Activated T-helper 1 cell treated with anti-CD3 and anti-CD28 coated beads, Interleukin-12 subunit alpha, Interleukin-12 subunit beta, Interleukin-2, Interleukin-4 antibody, amounts not matched to agents 30 ng/mL and 10 ng/mL and 1 ng/mL, durations not matched to agents 14 hours and 24 hours and 36 hours (primary cell): ENCODE measurements around the gene TDG. TPM values are rescaled to one million over a fixed set of nuclear protein-coding genes. Genes with fewer than 3 reads are reported as not detected.

Source experiments
- DNase-seq: peaks from one replicate; pipeline ENCODE4 v3.0.0; 2021; ENCODE audit warnings: low spot score
- H3K27ac Mint-ChIP-seq: one replicate; pipeline ENCODE4 v1.8.0; 2021; ENCODE audit warnings: mild to moderate bottlenecking, mixed read lengths
- H3K27me3 Mint-ChIP-seq: one replicate; pipeline ENCODE4 v1.8.0; 2022; ENCODE audit warnings: mild to moderate bottlenecking, moderate library complexity, mixed read lengths; ENCODE audit not compliant: insufficient read depth
- H3K36me3 Mint-ChIP-seq: one replicate; pipeline ENCODE4 v1.8.0; 2021; ENCODE audit warnings: low read depth, mixed read lengths
- H3K4me1 Mint-ChIP-seq: one replicate; pipeline ENCODE4 v1.8.0; 2021; ENCODE audit warnings: low read depth, mixed read lengths
- H3K4me3 Mint-ChIP-seq: one replicate; pipeline ENCODE4 v1.8.0; 2021; ENCODE audit warnings: mild to moderate bottlenecking, moderate library complexity, mixed read lengths
- H3K9me3 Mint-ChIP-seq: one replicate; pipeline ENCODE4 v1.8.0; 2021; ENCODE audit warnings: mixed read lengths
- intact Hi-C: fragments of 100-400 bp; cut with micrococcal nuclease; formaldehyde crosslinking; loops from one replicate; pipeline ENCODE4 v1.15.1; 2024
- total RNA-seq: library from RNA; stranded (reverse); gene quantifications from 2 replicates; pipeline ENCODE4 v1.2.3, GENCODE V29; 2022

The TDG gene
- total RNA-seq, 1 donor from 2014 or later: 80.4 TPM

GRCh38 chr12:103944964-103945363 is 20.7 kb upstream of the TDG start:
- no peaks in the 10 kb centered on the region for H3K27me3 Mint-ChIP-seq
- DNase-seq: no peak
- intact Hi-C loops: loop anchor here (5.0 kb wide), 1 partner anchor 37 kb away; no protein-coding TSS in a partner anchor
- no peak overlapping the region for H3K4me3 Mint-ChIP-seq
- H3K4me1 Mint-ChIP-seq: peaks cover 39% of the 10 kb centered on the region
- H3K36me3 Mint-ChIP-seq: peaks cover 85% of the 10 kb centered on the region
- H3K27ac Mint-ChIP-seq: no peak overlapping the region
- no peaks in the 10 kb centered on the region for H3K9me3 Mint-ChIP-seq

DNA sequence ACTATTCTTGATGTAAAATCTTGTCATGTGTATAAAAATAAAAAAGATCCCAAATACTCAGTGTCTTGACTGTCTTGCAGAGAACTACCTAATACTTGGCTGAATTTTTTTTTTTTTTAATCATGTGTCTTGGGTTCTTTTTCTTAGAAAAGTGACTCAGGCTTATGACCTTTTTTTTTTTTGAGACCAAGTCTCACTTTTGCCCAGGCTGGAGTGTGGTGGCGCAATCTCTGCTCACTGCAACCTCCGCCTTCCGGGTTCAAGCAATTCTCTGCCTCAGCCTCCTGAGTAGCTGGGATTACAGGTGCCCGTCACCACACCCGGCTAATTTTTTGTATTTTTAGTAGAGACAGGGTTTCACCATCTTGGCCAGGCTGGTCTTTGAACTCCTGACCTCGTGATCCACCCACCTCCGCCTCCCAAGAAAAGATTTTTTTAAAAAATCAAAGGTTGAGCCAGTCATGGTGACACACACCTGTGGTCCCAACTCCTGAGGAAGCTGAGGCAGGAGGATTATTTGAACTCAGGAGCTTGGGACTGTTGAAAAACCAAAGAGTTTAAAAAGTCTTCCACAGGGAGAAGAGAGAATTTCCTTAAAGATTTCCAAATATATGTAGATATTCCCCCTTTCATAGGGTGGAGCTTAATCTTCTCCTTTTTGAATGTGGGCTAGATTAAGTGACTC is 17.7 kb upstream of the TDG start:
- intact Hi-C loops: loop anchor here (5.0 kb wide), 1 partner anchor 34 kb away; no protein-coding TSS in a partner anchor
- no peaks in the 10 kb centered on the region for H3K9me3 Mint-ChIP-seq
- H3K4me3 Mint-ChIP-seq: no peak overlapping the region
- H3K27ac Mint-ChIP-seq: peak overlapping the region; percentile 54
- H3K27me3 Mint-ChIP-seq: no peaks in the 10 kb centered on the region
- DNase-seq: no peak
- H3K4me1 Mint-ChIP-seq: peaks cover 47% of the 10 kb centered on the region
- H3K36me3 Mint-ChIP-seq: peaks cover 74% of the 10 kb centered on the region

DNA sequence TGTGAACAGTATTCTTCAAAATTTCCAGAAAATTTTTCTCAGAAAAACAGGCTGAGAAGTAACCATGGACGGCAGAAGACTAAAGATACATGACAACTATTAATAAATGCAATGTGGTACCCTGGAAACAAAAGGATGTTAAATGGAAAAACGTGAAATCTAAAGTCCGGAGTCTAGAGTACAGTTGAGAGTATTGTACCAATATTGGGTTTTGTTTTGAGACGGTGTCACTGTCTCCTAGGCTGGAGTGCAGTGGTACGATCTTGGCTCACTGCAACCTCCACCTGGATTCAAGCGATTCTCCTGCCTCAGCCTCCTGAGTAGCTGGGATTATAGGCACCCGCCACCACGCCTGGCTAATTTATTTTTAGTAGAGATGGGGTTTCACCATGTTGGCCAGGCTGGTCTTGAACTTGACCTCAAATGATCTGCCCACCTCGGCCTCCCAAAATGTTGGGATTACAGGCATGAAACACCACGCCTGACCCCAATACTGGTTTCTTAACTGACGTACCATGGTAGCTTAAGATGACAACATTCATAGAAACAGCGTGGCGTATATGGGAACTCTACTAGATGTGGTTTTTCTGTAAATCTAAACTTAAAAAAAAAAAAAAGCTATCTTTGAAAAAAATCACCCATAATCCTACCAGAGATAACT is 16.8 kb upstream of the TDG start:
- Mint-ChIP-seq H3K36me3 (peaks cover 74% of the 10 kb centered on the region), H3K27ac (no peak overlapping the region), H3K9me3 (no peaks in the 10 kb centered on the region), H3K4me3 (no peak overlapping the region), H3K27me3 (no peaks in the 10 kb centered on the region), H3K4me1 (peaks cover 55% of the 10 kb centered on the region)
- intact Hi-C loops: loop anchor here (5.0 kb wide), 1 partner anchor 33 kb away; no protein-coding TSS in a partner anchor
- DNase-seq: no peak

DNA sequence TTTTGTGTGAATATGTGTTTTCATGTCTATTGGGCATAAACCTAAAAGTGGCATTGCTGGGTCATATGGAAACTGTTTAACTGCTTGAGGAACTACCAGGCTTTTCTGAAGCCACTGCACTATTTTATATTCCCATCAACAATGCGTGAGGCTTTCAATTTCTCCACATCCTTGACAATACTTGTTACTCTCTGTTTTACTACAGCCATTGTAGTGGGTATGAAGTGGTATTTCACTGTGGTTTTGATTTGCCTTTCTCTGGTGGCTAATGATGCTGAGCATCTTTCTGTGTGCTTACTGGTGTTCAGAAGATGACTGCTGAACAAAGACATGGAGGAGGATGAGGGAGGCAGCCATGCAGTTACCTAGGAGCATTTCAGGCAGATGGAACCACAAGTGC is 13.2 kb upstream of the TDG start:
- no peaks in the 10 kb centered on the region for H3K27me3 Mint-ChIP-seq

GRCh38 chr12:103955811-103956508 is 9.7 kb upstream of the TDG start:
- DNase-seq: no peak
- Mint-ChIP-seq H3K27ac (peak overlapping the region; percentile 72), H3K27me3 (no peaks in the 10 kb centered on the region), H3K4me3 (peak overlapping the region; percentile 100), H3K4me1 (peaks cover 61% of the 10 kb centered on the region), H3K9me3 (no peaks in the 10 kb centered on the region), H3K36me3 (peaks cover 32% of the 10 kb centered on the region)
- intact Hi-C loops: loop anchor here (2.0 to 5.0 kb wide), 6 partner anchors 77 to 1151 kb away; partner anchors contain the start of genes HCFC2, NFYB, NT5DC3 and WASHC4

More for the DNA sequence above, 13.2 kb upstream of the TDG start:
- Mint-ChIP-seq H3K27ac (peak overlapping the region; percentile 85), H3K36me3 (peaks cover 59% of the 10 kb centered on the region), H3K4me3 (peak overlapping the region; percentile 47), H3K9me3 (no peaks in the 10 kb centered on the region), H3K4me1 (peaks cover 62% of the 10 kb centered on the region)
- DNase-seq: no peak
- intact Hi-C loops: loop anchor here (1.0 kb wide), 2 partner anchors 13 to 22 kb away; partner anchors contain the start of genes HSP90B1 and TDG

GRCh38 chr12:103956509-103957027 is 9.1 kb upstream of the TDG start:
- Mint-ChIP-seq H3K9me3 (no peaks in the 10 kb centered on the region), H3K27ac (peak overlapping the region; percentile 100), H3K4me1 (peaks cover 61% of the 10 kb centered on the region), H3K27me3 (no peaks in the 10 kb centered on the region), H3K4me3 (peak overlapping the region; percentile 100), H3K36me3 (peaks cover 31% of the 10 kb centered on the region)
- intact Hi-C loops: loop anchor here (1.0 to 5.0 kb wide), 9 partner anchors 9 to 1150 kb away; partner anchors contain the start of genes HCFC2, HSP90B1, NFYB and NT5DC3
- peak; percentile 3 for DNase-seq

DNA sequence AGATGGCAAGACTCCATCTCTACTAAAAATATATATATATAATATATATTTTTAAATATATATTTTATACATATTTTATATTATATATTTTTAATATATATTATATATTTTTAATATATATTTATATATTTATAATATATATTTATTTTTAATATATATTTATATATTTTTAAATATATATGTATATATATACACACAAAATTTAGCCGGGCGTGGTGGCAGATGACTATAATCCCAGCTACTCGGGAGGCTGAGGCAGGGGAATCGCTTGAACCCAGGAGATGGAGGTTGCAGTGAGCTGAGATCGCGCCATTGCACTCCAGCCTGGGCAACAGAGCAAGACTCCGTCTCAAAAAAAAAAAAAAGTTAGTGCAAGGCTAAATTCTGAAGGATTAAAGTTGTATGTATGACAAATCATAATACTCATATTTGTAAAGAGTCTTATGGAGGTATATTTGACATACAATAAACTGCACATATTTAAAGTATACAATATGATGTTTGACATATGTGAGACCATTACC is 7.7 kb upstream of the TDG start:
- Mint-ChIP-seq H3K27ac (peak overlapping the region; percentile 100), H3K9me3 (no peaks in the 10 kb centered on the region), H3K4me1 (peaks cover 49% of the 10 kb centered on the region), H3K4me3 (peak overlapping the region; percentile 100), H3K36me3 (peaks cover 20% of the 10 kb centered on the region), H3K27me3 (no peaks in the 10 kb centered on the region)
- intact Hi-C loops: loop anchor here (1.0 to 5.0 kb wide), 9 partner anchors 7 to 1149 kb away; partner anchors contain the start of genes HCFC2, HSP90B1, NFYB and NT5DC3
- DNase-seq: no peak

GRCh38 chr12:103958621-103959020 is 7.1 kb upstream of the TDG start:
- H3K9me3 Mint-ChIP-seq: no peaks in the 10 kb centered on the region
- no peak overlapping the region for H3K27ac Mint-ChIP-seq
- peaks cover 16% of the 10 kb centered on the region for H3K36me3 Mint-ChIP-seq
- no peak overlapping the region for H3K4me3 Mint-ChIP-seq
- peaks cover 43% of the 10 kb centered on the region for H3K4me1 Mint-ChIP-seq
- intact Hi-C loops: loop anchor here (5.0 kb wide), 1 partner anchor 149 kb away; no protein-coding TSS in a partner anchor
- no peaks in the 10 kb centered on the region for H3K27me3 Mint-ChIP-seq
- no peak for DNase-seq

- DNase-seq: no peak
- Mint-ChIP-seq H3K27ac (no peak overlapping the region), H3K9me3 (no peaks in the 10 kb centered on the region), H3K27me3 (no peaks in the 10 kb centered on the region), H3K4me3 (no peak overlapping the region), H3K4me1 (peaks cover 40% of the 10 kb centered on the region), H3K36me3 (peaks cover 6% of the 10 kb centered on the region)
- intact Hi-C loops: no loop called here
These were observed 5.0 kb upstream of the TDG start for GRCh38 chr12:103960616-103961227.

DNA sequence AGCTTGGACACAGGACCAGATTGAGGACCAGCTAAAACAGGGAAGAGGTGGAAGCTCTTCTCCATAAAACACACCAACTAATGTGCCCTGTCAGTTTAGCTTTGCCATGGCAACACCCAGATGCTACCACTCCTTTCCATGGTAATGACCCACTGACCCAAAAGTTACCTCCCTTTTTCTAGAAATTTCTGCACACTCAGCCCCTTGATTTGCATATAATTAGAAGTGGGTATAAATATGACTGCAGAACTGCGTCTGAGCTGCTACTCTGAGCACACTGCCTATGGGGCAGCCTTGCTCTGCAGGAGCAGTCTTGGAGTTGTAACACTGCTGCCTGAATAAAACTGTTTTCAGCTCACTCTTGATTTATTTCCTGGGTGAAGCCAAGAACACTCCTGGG is 3.2 kb upstream of the TDG start:
- Mint-ChIP-seq H3K4me1 (peaks cover 36% of the 10 kb centered on the region), H3K36me3 (peaks cover 5% of the 10 kb centered on the region)
- intact Hi-C loops: no loop called here

GRCh38 chr12:103964805-103965204 is 867 bp upstream of the TDG start:
- no peak for DNase-seq
- Mint-ChIP-seq H3K4me3 (peak overlapping the region; percentile 98), H3K27me3 (no peaks in the 10 kb centered on the region), H3K9me3 (no peaks in the 10 kb centered on the region), H3K27ac (peak overlapping the region; percentile 99), H3K36me3 (peaks cover 17% of the 10 kb centered on the region), H3K4me1 (peaks cover 42% of the 10 kb centered on the region)
- intact Hi-C loops: loop anchor here (1.0 to 5.0 kb wide), 8 partner anchors 8 to 1262 kb away; partner anchors contain the start of genes EID3, HCFC2, HSP90B1 and NFYB

More for the DNA sequence above, 3.2 kb upstream of the TDG start:
- Mint-ChIP-seq H3K27ac (no peak overlapping the region), H3K9me3 (no peaks in the 10 kb centered on the region), H3K4me3 (no peak overlapping the region), H3K27me3 (no peaks in the 10 kb centered on the region)
- DNase-seq: no peak

- peaks cover 17% of the 10 kb centered on the region for H3K36me3 Mint-ChIP-seq
- peak overlapping the region; percentile 98 for H3K4me3 Mint-ChIP-seq
- DNase-seq: no peak
- H3K4me1 Mint-ChIP-seq: peaks cover 47% of the 10 kb centered on the region
- no peaks in the 10 kb centered on the region for H3K27me3 Mint-ChIP-seq
- peak overlapping the region; percentile 99 for H3K27ac Mint-ChIP-seq
- no peaks in the 10 kb centered on the region for H3K9me3 Mint-ChIP-seq
- intact Hi-C loops: loop anchor here (1.0 to 5.0 kb wide), 8 partner anchors 8 to 1262 kb away; partner anchors contain the start of genes EID3, HCFC2, HSP90B1 and NFYB
These were observed 450 bp upstream of the TDG start for GRCh38 chr12:103965255-103965589.
